Muscle layer of colon (tissue), 2 donors: ENCODE results near the gene BTBD19.
"Not testable (repeated sequence)": the region's sequence is repeated elsewhere in the genome, so short reads cannot be mapped to it uniquely, and the experiment has no call there.

Source experiments
- H3K27ac ChIP-seq: one replicate; pipeline ENCODE4 v1.7.0; 2013; ENCODE audit warnings: low read depth, mild to moderate bottlenecking, low read length, moderate library complexity
- H3K27me3 ChIP-seq, 2 donors: one replicate each; pipeline ENCODE4 v1.7.0; 2013; ENCODE audit warnings: low read length in 2 of 2, mild to moderate bottlenecking in 2 of 2; ENCODE audit not compliant: insufficient read depth in 2 of 2, control insufficient read depth in 1 of 2
- H3K36me3 ChIP-seq: one replicate; pipeline ENCODE4 v1.7.0; 2013; ENCODE audit warnings: mild to moderate bottlenecking, low read length; ENCODE audit not compliant: insufficient read depth
- H3K4me1 ChIP-seq: one replicate; pipeline ENCODE4 v1.7.0; 2013; ENCODE audit warnings: mild to moderate bottlenecking, low read length; ENCODE audit not compliant: insufficient read depth
- H3K4me3 ChIP-seq, 2 donors: one replicate each; pipeline ENCODE4 v1.7.0; 2013; ENCODE audit warnings: low read length in 2 of 2, low read depth in 1 of 2, mild to moderate bottlenecking in 1 of 2, moderate library complexity in 1 of 2
- H3K9ac ChIP-seq: one replicate; pipeline ENCODE4 v1.7.0; 2013; ENCODE audit warnings: low read length
- H3K9me3 ChIP-seq: one replicate; pipeline ENCODE4 v1.7.0; 2013; ENCODE audit warnings: mild to moderate bottlenecking, low read length
- donor health status: abdominal sarcoma.
- donor health status: Adenocarcinoma of cecum.

Gene BTBD19

DNA sequence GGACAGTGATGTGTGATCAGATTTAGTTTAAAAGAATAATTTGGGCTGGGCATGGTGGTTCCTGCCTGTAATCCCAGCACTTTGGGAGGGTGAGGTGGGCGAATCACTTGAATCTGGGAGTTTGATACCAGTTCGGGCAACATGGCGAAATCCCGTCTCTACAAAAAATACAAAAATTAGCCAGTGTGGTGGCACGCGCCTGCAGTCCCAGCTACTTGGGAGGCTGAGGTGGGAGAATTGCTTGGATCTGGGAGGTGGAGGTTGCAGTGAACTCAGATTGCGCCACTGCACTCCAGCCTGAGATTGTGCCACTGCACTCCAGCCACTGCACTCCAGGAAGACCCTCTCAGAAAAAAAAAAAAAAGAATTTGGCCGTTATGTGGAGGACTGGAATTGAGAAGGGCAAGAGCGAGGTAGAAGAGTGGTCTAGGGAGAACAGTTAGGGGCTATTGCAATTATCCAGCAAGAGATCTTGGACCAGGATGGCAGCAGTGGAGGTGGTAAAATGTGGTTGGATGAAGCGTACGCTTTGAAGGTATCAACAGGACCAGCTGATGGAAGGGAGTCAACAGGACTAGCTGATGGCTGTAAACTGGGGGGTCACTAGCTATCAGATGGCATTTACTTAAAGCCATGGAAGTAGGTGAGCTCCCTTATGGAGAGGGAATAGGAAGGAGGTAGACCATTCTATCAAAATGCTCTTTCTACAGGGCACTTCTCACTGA, 9.6 kb downstream of the BTBD19 start:
- no peaks in the 10 kb centered on the region for H3K27me3 ChIP-seq
- H3K36me3 ChIP-seq, result no peaks in the 10 kb centered on the region
- no peak overlapping the region for H3K4me3 ChIP-seq
- peaks cover 15% of the 10 kb centered on the region for H3K4me1 ChIP-seq
- H3K27ac ChIP-seq, result no peak overlapping the region
- H3K9ac ChIP-seq, result no peak overlapping the region
- no peaks in the 10 kb centered on the region for H3K9me3 ChIP-seq

DNA sequence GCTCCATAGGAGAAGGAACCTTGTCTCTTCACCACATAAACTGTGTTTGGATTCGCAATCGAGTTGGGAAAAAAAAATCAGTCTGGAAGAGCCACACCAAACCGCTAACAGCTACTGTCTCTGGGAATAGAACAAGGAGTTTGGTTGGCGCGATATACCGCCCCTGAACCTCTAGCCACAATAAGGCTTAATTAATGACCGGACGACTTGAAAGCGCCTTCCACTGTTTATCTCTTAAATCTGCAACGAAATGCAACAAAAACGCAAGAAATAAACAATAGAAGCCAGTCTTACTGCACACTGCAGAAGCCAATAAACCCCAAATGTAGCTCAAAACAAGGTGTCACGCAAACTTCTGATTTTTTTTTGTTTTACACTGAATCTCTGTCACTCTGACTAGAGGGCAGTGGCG, 10.9 kb downstream of the BTBD19 start:
- peak overlapping the region; percentile 41 to 95 for H3K4me3 ChIP-seq
- H3K9me3 ChIP-seq, result no peaks in the 10 kb centered on the region
- H3K27ac ChIP-seq, result peak overlapping the region; percentile 99

GRCh38 chr1:44819608-44820327, 11.4 kb downstream of the BTBD19 start:
- no peaks in the 10 kb centered on the region for H3K27me3 ChIP-seq

More for the DNA sequence above, 10.9 kb downstream of the BTBD19 start:
- H3K9ac ChIP-seq, result peak overlapping the region; percentile 96
- no peaks in the 10 kb centered on the region for H3K27me3 ChIP-seq
- H3K4me1 ChIP-seq, result peaks cover 15% of the 10 kb centered on the region
- no peaks in the 10 kb centered on the region for H3K36me3 ChIP-seq

DNA sequence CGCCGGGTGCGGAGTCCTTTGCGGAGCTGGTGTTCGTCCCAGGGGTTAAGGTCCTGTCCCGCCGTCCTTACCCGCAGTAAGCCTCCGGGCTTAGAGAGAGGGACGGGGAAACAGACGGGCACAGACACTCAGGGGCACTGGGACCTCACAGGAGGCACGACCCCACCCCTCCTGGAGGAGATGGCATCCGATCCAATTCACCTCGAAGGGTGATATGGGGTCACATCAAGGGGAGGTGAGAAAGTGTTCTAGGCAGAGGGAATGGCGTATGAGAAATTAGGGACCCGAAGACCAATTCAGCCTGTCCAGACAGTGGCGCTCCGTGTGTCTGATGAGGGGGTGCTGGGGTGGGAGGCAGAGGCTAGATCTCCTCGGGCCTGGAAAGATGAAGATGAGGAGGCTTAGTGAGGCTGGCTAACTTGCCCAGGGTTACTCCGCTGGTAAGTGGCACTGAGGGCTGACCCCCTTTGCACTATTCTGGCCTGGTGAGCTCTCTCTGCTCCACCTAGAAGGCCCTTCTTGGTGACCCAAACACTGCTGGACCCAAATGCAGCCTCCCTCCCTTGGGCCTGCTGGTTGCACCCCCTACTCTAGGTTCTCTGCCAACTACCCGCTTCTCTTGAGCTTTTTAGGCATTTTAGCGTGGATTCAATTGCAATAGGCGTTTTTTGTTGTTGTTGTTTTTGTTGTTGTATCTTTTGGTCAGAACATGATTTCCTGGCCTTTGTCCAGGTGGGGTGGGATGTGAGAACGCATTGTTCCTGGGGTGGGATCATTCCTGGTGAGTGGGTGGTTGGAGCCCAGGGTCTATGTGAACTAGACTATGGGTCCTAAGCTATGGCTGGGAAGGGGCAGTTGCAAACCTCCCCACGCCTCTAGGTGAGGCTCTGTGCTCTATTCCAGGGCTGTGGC, 12.3 kb downstream of the BTBD19 start:
- H3K27me3 ChIP-seq, result no peaks in the 10 kb centered on the region
- peak overlapping the region; percentile 96 for H3K9ac ChIP-seq
- H3K4me1 ChIP-seq, result peaks cover 15% of the 10 kb centered on the region
- peak overlapping the region; percentile 75 to 95 for H3K4me3 ChIP-seq
- peak overlapping the region; percentile 99 for H3K27ac ChIP-seq
- no peaks in the 10 kb centered on the region for H3K36me3 ChIP-seq
- H3K9me3 ChIP-seq, result no peaks in the 10 kb centered on the region

More at GRCh38 chr1:44819608-44820327, 11.4 kb downstream of the BTBD19 start:
- Histone ChIP-seq H3K9me3 (no peaks in the 10 kb centered on the region), H3K36me3 (no peaks in the 10 kb centered on the region), H3K4me1 (peaks cover 15% of the 10 kb centered on the region), H3K9ac (peak overlapping the region; percentile 96), H3K4me3 (peak overlapping the region; percentile 75 to 95), H3K27ac (peak overlapping the region; percentile 99)

GRCh38 chr1:44821240-44821715, 13.0 kb downstream of the BTBD19 start:
- Histone ChIP-seq H3K4me3 (peak overlapping the region; percentile 75 to 95), H3K9me3 (no peaks in the 10 kb centered on the region), H3K4me1 (peaks cover 15% of the 10 kb centered on the region), H3K27me3 (no peaks in the 10 kb centered on the region), H3K27ac (peak overlapping the region; percentile 99), H3K9ac (no peak overlapping the region), H3K36me3 (no peaks in the 10 kb centered on the region)

DNA sequence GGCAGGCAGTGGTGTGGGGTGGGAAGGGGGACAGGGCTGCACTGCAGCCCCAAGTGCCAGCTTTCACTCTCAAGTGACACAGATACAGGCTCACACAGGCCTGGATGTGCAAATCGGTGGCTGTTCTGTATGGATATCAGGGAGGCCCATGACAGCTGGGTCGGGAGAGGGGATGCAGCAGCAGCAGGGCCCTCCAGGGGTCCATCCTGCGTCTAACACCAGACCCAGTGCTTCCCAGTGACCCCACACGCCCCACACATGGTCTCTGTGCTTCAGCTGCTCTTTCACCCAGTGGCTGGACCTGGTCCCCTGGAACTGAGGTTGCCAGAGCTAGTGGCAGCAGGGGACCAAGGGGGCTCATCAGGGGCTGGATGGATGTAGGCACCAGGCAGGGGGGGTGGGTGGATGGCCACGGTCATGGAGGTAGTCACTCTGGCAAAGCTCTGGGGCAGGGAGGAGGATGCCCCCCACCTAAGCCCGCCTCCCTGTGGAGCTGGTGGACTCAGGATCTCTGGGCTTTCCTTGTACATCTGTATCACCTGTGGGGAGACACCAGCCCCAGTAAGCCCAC, 13.9 kb downstream of the BTBD19 start:
- peaks cover 15% of the 10 kb centered on the region for H3K4me1 ChIP-seq
- H3K9ac ChIP-seq, result no peak overlapping the region
- no peak overlapping the region for H3K4me3 ChIP-seq
- no peaks in the 10 kb centered on the region for H3K27me3 ChIP-seq
- no peaks in the 10 kb centered on the region for H3K9me3 ChIP-seq
- no peak overlapping the region for H3K27ac ChIP-seq
- H3K36me3 ChIP-seq, result no peaks in the 10 kb centered on the region

GRCh38 chr1:44822981-44823451, 14.7 kb downstream of the BTBD19 start:
- Histone ChIP-seq H3K27ac (no peak overlapping the region), H3K9me3 (no peaks in the 10 kb centered on the region), H3K4me3 (no peak overlapping the region)

DNA sequence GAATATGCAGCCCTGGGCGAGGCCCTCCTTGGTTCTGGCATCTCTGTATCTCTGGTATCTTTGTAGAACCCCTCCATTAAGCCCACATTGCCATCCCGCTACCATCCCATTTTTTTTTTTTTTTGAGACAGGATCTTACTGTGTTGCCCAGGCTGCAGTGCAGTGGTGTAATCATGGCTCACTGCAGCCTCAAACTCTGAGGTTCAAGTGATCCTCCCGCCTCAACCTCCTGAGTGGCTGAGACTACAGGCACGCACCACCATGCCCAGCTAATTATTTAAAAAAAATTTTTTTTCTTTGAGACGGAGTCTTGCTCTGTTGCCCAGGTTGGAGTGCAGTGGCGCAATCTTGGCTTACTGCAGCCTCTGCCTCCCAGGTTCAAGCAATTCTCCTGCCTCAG, 16.1 kb downstream of the BTBD19 start:
- not testable (repeated sequence) for H3K27me3 ChIP-seq, H3K4me3 ChIP-seq, H3K36me3 ChIP-seq, H3K27ac ChIP-seq, H3K9me3 ChIP-seq, H3K9ac ChIP-seq
- H3K4me1 ChIP-seq, result peaks cover 15% of the 10 kb centered on the region

More at GRCh38 chr1:44822981-44823451, 14.7 kb downstream of the BTBD19 start:
- Histone ChIP-seq H3K36me3 (no peaks in the 10 kb centered on the region), H3K27me3 (no peaks in the 10 kb centered on the region), H3K4me1 (peaks cover 15% of the 10 kb centered on the region), H3K9ac (no peak overlapping the region)

DNA sequence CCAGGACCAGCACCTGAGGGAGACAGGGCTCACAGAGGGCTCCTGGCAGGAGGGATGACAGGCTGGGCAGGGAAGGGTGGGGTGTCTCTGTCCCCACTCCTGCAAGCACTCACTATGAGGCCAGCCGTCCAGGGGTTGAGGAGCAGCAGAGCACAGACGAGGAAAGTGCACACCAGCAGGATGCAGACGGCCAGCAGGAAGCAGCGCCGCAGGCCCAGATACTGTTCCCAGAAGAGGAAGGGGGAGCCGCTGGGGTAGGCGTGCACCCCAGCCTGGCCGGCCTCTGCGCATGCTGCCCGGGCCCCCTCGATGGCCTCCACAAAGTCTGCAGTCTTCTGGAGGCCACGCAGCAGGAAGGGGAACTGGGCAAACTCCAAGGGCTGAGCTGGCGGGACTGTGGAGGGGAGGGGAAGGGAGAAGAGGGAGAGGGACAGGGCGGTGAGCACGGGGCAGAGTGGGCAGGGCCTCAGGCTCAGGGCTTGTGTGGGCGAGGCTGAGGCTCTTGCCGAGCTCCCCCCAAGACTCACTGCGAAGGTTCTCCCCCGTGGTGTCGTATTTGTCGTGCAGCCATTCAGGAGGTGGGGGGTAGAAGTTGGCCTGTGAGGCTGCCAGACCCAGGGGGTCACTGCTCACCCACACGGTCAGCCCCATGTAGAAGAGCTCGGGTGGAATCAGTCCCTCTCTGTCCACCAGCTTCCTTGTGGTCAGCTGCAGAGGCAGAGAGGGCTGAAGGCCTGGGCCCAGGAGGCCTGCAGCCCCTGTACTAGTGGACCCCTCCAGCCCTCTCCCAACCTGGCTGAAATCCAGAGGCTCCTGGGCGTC, 18.3 kb downstream of the BTBD19 start:
- Histone ChIP-seq H3K36me3 (no peaks in the 10 kb centered on the region), H3K27me3 (no peaks in the 10 kb centered on the region), H3K4me1 (peaks cover under 1% of the 10 kb centered on the region), H3K9me3 (no peaks in the 10 kb centered on the region), H3K4me3 (no peak overlapping the region), H3K9ac (no peak overlapping the region), H3K27ac (no peak overlapping the region)
